ENCODE measurements around the gene COL21A1.

- TF ChIP-seq CTCF (IDR thresholded peaks at IDR 0.05; ENCODE audit: low read depth, low read length, poor library complexity, severe bottlenecking) (no peak), EZH2phosphoT487 (IDR thresholded peaks at IDR 0.05; ENCODE audit: borderline replicate concordance, low read length) (no peak)
These were observed 41.0 kb upstream of the COL21A1 start for GRCh38 chr6:56288347-56288746.
